GM12875 (cell line): Measurements from ENCODE around the gene INHBC.
"Not testable (repeated sequence)": the region's sequence is repeated elsewhere in the genome, so short reads cannot be mapped to it uniquely, and the experiment has no call there.

ENCODE experiments used
- H3K4me3 ChIP-seq: one replicate; pipeline ENCODE4 v1.5.1; 2011; ENCODE audit warnings: low read depth, low read length, control low read depth
- TF ChIP-seq, protein P1 (sequence below): IDR thresholded peaks from 2 replicates; pipeline ENCODE4 v1.5.1; 2011; ENCODE audit warnings: low read depth, mild to moderate bottlenecking, control low read depth, inconsistent platforms, low read length, moderate library complexity, borderline replicate concordance; ENCODE audit not compliant: insufficient read depth

Gene INHBC

GRCh38 chr12:57395121-57395520 lies 39.5 kb upstream of the INHBC start:
- no peak overlapping the region for H3K4me3 ChIP-seq

DNA sequence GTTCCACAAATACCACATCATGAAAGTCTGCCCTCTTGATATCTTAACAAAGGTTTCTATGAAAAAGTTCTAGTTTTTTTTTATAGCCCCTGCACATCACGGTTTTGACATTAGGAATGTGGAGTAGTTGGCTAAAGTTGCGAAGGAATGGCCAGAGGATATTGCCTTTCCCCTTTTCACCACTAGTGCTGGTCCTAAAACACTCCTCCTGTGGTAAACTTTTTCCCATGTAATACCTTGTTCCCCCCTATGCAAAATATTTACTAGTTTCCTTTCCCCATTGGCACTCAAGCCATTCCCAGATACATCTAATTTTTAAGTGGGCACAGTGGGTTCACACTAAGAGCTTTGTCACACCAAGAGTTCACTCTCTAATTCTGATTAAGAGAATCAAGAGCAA lies 37.1 kb upstream of the INHBC start:
- TF ChIP-seq, protein P1, sequence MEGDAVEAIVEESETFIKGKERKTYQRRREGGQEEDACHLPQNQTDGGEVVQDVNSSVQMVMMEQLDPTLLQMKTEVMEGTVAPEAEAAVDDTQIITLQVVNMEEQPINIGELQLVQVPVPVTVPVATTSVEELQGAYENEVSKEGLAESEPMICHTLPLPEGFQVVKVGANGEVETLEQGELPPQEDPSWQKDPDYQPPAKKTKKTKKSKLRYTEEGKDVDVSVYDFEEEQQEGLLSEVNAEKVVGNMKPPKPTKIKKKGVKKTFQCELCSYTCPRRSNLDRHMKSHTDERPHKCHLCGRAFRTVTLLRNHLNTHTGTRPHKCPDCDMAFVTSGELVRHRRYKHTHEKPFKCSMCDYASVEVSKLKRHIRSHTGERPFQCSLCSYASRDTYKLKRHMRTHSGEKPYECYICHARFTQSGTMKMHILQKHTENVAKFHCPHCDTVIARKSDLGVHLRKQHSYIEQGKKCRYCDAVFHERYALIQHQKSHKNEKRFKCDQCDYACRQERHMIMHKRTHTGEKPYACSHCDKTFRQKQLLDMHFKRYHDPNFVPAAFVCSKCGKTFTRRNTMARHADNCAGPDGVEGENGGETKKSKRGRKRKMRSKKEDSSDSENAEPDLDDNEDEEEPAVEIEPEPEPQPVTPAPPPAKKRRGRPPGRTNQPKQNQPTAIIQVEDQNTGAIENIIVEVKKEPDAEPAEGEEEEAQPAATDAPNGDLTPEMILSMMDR, result no peak
- H3K4me3 ChIP-seq, result no peak overlapping the region

More at GRCh38 chr12:57395121-57395520, 39.5 kb upstream of the INHBC start:
- TF ChIP-seq, protein P1, result no peak

- not testable (repeated sequence) for H3K4me3 ChIP-seq
Measured at GRCh38 chr12:57399718-57400463, 34.7 kb upstream of the INHBC start.

DNA sequence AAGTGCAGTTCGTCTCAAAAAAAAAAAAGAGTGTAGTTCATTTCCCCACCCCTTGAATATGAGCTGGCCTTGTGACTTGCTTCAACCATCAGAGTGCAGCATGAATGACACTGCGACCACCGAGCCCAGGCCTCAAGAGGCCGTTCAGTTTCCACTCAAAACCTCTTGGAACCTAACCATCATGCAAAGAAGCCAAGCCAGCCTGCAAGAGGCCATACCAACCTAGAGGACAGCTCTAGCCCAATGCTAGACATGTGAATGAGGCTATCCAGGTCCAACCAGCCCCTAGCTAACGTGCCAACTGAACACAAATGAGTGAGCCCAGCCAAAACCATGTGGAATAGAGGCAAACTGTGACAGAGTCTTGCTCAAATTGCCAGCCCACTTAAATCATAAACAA lies 33.4 kb upstream of the INHBC start:
- TF ChIP-seq, protein P1, result no peak
- no peak overlapping the region for H3K4me3 ChIP-seq

DNA sequence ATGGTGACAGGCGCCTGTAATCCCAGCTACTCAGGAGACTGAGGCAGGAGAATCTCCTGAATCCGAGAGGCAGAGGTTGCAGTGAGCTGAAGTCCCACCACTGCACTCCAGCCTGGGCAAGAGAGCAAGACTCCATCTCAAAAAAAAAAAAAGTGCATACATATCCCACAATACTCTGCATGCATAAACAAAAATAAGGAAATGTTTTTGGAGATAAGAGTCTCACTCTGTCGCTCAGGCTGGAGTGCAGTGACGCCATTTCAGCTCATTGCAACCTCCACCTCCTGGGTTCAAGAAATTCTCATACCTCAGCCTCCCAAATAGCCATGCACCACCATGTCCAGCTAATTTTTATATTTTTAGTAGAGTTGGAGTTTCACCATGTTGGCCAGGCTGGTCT lies 32.4 kb upstream of the INHBC start:
- not testable (repeated sequence) for H3K4me3 ChIP-seq

GRCh38 chr12:57404966-57405640 lies 29.5 kb upstream of the INHBC start:
- no peak overlapping the region for H3K4me3 ChIP-seq
- TF ChIP-seq, protein P1, result no peak

DNA sequence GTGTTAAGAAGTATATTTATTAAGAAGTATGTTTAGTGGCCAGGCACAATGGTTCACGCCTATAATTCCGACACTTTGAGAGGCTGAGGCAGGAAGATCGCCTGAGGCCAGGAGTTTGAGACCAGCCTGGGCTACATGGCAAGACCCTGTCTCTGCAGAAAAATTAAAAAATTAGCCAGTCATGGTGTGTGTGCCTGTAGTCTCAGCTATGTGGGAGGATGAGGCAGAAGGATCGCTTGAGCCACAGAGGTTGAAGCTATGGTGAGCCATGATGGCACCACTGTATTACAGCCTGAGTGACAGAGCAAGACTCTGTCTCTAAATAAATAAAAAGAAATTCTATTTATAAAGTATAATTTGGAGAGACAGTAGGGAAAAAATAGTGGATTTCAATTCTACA lies 24.1 kb upstream of the INHBC start:
- TF ChIP-seq, protein P1, result no peak
- no peak overlapping the region for H3K4me3 ChIP-seq

DNA sequence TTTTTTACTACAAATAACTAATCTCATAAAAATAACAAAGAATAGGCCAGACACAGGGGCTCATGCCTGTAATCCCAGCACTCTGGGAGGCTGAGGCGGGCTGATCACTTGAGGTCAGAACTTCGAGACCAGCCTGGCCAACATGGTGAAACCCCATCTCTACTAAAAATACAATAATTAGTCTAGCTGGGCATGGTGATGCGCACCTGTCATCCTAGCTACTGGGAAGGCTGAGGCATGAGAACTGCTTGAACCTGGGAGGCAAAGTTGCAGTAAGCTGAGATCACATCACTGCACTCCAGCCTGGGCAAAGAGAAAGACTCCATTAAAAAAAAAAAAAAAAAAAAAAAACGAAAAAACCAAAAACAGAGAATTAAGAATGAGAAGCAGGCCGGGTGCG lies 20.4 kb upstream of the INHBC start:
- not testable (repeated sequence) for H3K4me3 ChIP-seq
